Astrocyte (in vitro differentiated cells and primary cell): Measurements from ENCODE around the gene BBIP1. TPM values are rescaled to one million over a fixed set of nuclear protein-coding genes. Genes with fewer than 3 reads are reported as not detected.
A peak's percentile ranks its signal among the peaks of the same experiment; 100 is the strongest.

Source experiments
- DNase-seq: peaks from one replicate; pipeline ENCODE4 v3.0.0-alpha.2; 2010; ENCODE audit warnings: low read depth
- FAIRE-seq: peaks from 2 replicates; lab custom pipeline; 2011; peaks lifted over from hg19 to GRCh38; lab: Jason Lieb, UNC
- H2AFZ ChIP-seq: 2 replicates; pipeline ENCODE4 v1.6.0; 2012; ENCODE audit warnings: low read depth, low read length, inconsistent platforms
- H3K27ac ChIP-seq: 2 replicates; pipeline ENCODE4 v1.5.1; 2011; ENCODE audit warnings: low read depth, low read length, inconsistent platforms
- H3K27me3 ChIP-seq: 2 replicates; pipeline ENCODE4 v1.6.0; 2011; ENCODE audit warnings: low read length, inconsistent platforms; ENCODE audit not compliant: insufficient read depth
- H3K36me3 ChIP-seq: 2 replicates; pipeline ENCODE4 v1.5.1; 2011; ENCODE audit warnings: low read length, inconsistent platforms; ENCODE audit not compliant: insufficient read depth
- H3K4me1 ChIP-seq: 2 replicates; pipeline ENCODE4 v1.5.1; 2011; ENCODE audit warnings: low read length, inconsistent platforms; ENCODE audit not compliant: insufficient read depth
- H3K4me2 ChIP-seq: 2 replicates; pipeline ENCODE4 v1.6.0; 2012; ENCODE audit warnings: low read length, inconsistent platforms
- H3K4me3 ChIP-seq: 2 replicates; pipeline ENCODE4 v1.5.1; 2011; ENCODE audit warnings: low read depth, mild to moderate bottlenecking, low read length, inconsistent platforms; ENCODE audit not compliant: insufficient read depth
- H3K79me2 ChIP-seq: 2 replicates; pipeline ENCODE4 v1.6.0; 2012; ENCODE audit warnings: mild to moderate bottlenecking, low read length, inconsistent platforms; ENCODE audit not compliant: insufficient read depth
- H3K9ac ChIP-seq: 2 replicates; pipeline ENCODE4 v1.6.0; 2012; ENCODE audit warnings: mild to moderate bottlenecking, low read length, inconsistent platforms
- H3K9me3 ChIP-seq: 2 replicates; pipeline ENCODE4 v1.5.1; 2012; ENCODE audit warnings: low read depth, mild to moderate bottlenecking, low read length, inconsistent platforms; ENCODE audit not compliant: insufficient read depth
- H4K20me1 ChIP-seq: 2 replicates; pipeline ENCODE4 v1.6.0; 2012; ENCODE audit warnings: low read length, inconsistent platforms; ENCODE audit not compliant: insufficient read depth
- H3K27ac Mint-ChIP-seq: one replicate; pipeline ENCODE4 v1.8.0; 2021; ENCODE audit warnings: mild to moderate bottlenecking, mixed read lengths; ENCODE audit not compliant: unreplicated experiment
- H3K27me3 Mint-ChIP-seq: one replicate; pipeline ENCODE4 v1.8.0; 2021; ENCODE audit warnings: low read depth, mixed read lengths; ENCODE audit not compliant: unreplicated experiment
- H3K36me3 Mint-ChIP-seq: one replicate; pipeline ENCODE4 v1.8.0; 2021; ENCODE audit warnings: low read depth, mixed read lengths; ENCODE audit not compliant: unreplicated experiment
- H3K4me1 Mint-ChIP-seq: one replicate; pipeline ENCODE4 v1.8.0; 2021; ENCODE audit warnings: low read depth, mixed read lengths; ENCODE audit not compliant: unreplicated experiment
- H3K4me3 Mint-ChIP-seq: one replicate; pipeline ENCODE4 v1.8.0; 2021; ENCODE audit warnings: mild to moderate bottlenecking, moderate library complexity, mixed read lengths; ENCODE audit not compliant: unreplicated experiment
- H3K9me3 Mint-ChIP-seq: one replicate; pipeline ENCODE4 v1.8.0; 2021; ENCODE audit warnings: mild to moderate bottlenecking, mixed read lengths; ENCODE audit not compliant: unreplicated experiment
- EZH2 ChIP-seq: IDR thresholded peaks from 2 replicates; pipeline ENCODE4 v1.6.1; 2012; ENCODE audit warnings: mild to moderate bottlenecking, low read length, inconsistent platforms; ENCODE audit not compliant: insufficient read depth
- total RNA-seq: library from RNA; stranded (reverse); gene quantifications from 2 replicates; pipeline ENCODE4 v1.2.1, GENCODE V29; 2021
- TF ChIP-seq, protein P1 (sequence below): IDR thresholded peaks from 2 replicates; pipeline ENCODE4 v1.5.1; 2011; ENCODE audit warnings: low read depth, mild to moderate bottlenecking, inconsistent platforms, low read length, moderate library complexity; ENCODE audit not compliant: insufficient read depth

The BBIP1 gene
- total RNA-seq, 1 donor from 2014 or later: 24.1 TPM

- Mint-ChIP-seq H3K36me3 (no peaks in the 10 kb centered on the region), H3K27ac (no peak overlapping the region), H3K4me1 (peaks cover 16% of the 10 kb centered on the region), H3K4me3 (peak overlapping the region; percentile 60), H3K27me3 (no peaks in the 10 kb centered on the region), H3K9me3 (no peaks in the 10 kb centered on the region)
- H3K9ac ChIP-seq: no peak overlapping the region
- H3K4me3 ChIP-seq: no peak overlapping the region
- H3K27me3 ChIP-seq: no peaks in the 10 kb centered on the region
- H4K20me1 ChIP-seq: peaks cover 64% of the 10 kb centered on the region
- H3K4me1 ChIP-seq: peaks cover 3% of the 10 kb centered on the region
- DNase-seq: no peak
- no peak overlapping the region for H2AFZ ChIP-seq
- TF ChIP-seq, protein P1, sequence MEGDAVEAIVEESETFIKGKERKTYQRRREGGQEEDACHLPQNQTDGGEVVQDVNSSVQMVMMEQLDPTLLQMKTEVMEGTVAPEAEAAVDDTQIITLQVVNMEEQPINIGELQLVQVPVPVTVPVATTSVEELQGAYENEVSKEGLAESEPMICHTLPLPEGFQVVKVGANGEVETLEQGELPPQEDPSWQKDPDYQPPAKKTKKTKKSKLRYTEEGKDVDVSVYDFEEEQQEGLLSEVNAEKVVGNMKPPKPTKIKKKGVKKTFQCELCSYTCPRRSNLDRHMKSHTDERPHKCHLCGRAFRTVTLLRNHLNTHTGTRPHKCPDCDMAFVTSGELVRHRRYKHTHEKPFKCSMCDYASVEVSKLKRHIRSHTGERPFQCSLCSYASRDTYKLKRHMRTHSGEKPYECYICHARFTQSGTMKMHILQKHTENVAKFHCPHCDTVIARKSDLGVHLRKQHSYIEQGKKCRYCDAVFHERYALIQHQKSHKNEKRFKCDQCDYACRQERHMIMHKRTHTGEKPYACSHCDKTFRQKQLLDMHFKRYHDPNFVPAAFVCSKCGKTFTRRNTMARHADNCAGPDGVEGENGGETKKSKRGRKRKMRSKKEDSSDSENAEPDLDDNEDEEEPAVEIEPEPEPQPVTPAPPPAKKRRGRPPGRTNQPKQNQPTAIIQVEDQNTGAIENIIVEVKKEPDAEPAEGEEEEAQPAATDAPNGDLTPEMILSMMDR: no peak
- TF ChIP-seq EZH2: no peak
- no peak overlapping the region for H3K4me2 ChIP-seq
- FAIRE-seq: no peak
- peaks cover 92% of the 10 kb centered on the region for H3K79me2 ChIP-seq
- H3K27ac ChIP-seq: no peak overlapping the region
- H3K9me3 ChIP-seq: no peaks in the 10 kb centered on the region
- H3K36me3 ChIP-seq: no peaks in the 10 kb centered on the region
These were observed 5.0 kb upstream of the BBIP1 start for GRCh38 chr10:110923856-110924493.

DNA sequence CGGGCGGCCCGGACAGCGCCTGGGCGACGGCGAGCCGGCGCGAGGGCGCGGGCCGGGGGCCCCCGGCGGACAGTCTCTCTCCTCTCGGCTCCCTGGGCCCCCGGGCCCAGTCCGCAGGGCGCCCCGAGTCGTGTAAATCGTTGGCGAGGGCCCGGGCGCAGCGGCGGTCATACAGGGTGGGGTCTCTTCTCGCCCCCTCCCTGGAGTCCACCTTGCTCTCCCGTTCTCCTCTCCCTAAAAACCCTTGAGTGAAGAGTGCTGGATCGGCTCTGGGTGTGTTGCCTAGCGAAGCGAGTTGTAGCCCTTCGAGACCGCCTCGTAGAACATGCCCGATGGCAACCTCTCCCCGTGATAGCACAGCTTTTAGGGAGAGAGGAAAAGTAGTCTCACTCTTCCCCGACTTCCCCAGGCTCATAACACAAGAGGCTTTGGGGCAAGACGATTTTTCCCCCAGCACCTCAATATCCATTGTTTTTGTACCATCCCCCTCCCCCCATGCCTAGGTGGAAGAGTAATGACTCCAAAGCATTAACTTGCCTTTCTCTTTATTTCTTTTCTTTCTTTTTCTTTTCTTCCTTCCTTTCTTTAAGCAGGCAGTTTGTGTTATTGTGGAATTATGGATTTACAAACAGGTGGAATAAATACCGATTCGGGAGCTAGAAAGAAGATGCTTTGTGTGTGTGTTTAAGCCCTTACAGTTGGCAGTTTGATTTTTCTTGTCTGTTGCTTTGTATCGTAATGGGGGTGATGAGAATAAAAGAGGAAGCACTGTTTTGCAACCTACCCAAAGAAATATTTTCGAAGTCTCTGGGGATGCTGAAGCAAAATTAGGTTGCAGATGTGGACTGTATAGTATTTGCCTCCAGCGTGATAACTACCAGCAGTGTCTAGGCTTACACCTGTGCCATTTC is 1.2 kb upstream of the BBIP1 start:
- H3K79me2 ChIP-seq: peaks cover 54% of the 10 kb centered on the region
- H3K9me3 ChIP-seq: no peaks in the 10 kb centered on the region
- peak overlapping the region; percentile 97 for H3K4me3 ChIP-seq
- FAIRE-seq (no peak), DNase-seq (no peak)
- H3K4me1 ChIP-seq: peaks cover 20% of the 10 kb centered on the region
- Mint-ChIP-seq H3K9me3 (no peaks in the 10 kb centered on the region), H3K4me3 (peak overlapping the region; percentile 100), H3K36me3 (no peaks in the 10 kb centered on the region), H3K27ac (peak overlapping the region; percentile 97), H3K4me1 (peaks cover 31% of the 10 kb centered on the region), H3K27me3 (no peaks in the 10 kb centered on the region)
- H3K4me2 ChIP-seq: peak overlapping the region; percentile 91
- H3K9ac ChIP-seq: peak overlapping the region; percentile 96
- peak overlapping the region; percentile 39 for H2AFZ ChIP-seq
- no peaks in the 10 kb centered on the region for H3K27me3 ChIP-seq
- peaks cover 36% of the 10 kb centered on the region for H4K20me1 ChIP-seq
- peak overlapping the region; percentile 84 for H3K27ac ChIP-seq
- no peaks in the 10 kb centered on the region for H3K36me3 ChIP-seq
- no peak for TF ChIP-seq EZH2
- TF ChIP-seq, protein P1: no peak
